Measurements from ENCODE around the gene IL7R. TPM values are rescaled to one million over a fixed set of nuclear protein-coding genes. Genes with fewer than 3 reads are reported as not detected.

IL7R gene
- total and polyA plus RNA-seq, 7 donors = 0.21 to 1.9 (median 1.0) TPM

GRCh38 chr5:35898952-35899660, 42.4 kb downstream of the IL7R start:
- Histone ChIP-seq H3K27ac (no peak overlapping the region), H3K4me3 (no peak overlapping the region), H3K4me1 (no peaks in the 10 kb centered on the region), H3K9me3 (no peaks in the 10 kb centered on the region), H3K36me3 (ENCODE audit: insufficient read depth in 1 of 2, low read depth in 1 of 2) (no peaks in the 10 kb centered on the region), H3K27me3 (ENCODE audit: insufficient read depth in 3 of 3, low read length in 2 of 3) (no peaks in the 10 kb centered on the region)
- intact Hi-C loops (cut with DNase I) = no loop called here
- ATAC-seq = no peak
- TF ChIP-seq CTCF (IDR thresholded peaks at IDR 0.05) = no peak
- 74 to 86% (median 78%) methylated on average over 7 of the region's 7 CpGs for WGBS, 3 donors
- no peak for DNase-seq

DNA sequence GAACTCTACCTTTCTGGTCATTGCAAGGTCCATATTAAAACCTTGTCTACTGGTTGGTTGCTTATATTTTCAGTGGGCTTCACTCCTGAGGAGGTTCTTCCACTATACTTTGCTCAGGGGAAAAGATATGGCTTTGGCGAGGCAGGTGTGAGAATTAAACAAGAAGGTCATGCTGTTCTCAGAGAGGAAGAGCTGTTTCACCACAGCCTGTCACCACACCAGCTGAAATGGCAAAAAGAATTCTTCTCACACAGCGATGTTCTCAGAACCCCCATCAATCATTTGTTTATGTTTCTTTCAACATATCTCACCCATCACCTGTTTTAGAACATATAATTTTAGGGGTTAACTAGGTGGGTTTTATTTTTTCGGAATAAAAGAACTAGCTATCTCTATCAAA, 43.1 kb downstream of the IL7R start:
- intact Hi-C loops (cut with DNase I) = no loop called here
- Histone ChIP-seq H3K4me1 (no peaks in the 10 kb centered on the region), H3K27me3 (ENCODE audit: insufficient read depth in 3 of 3, low read length in 2 of 3) (no peaks in the 10 kb centered on the region), H3K4me3 (no peak overlapping the region), H3K9me3 (no peaks in the 10 kb centered on the region), H3K36me3 (ENCODE audit: insufficient read depth in 1 of 2, low read depth in 1 of 2) (no peaks in the 10 kb centered on the region), H3K27ac (no peak overlapping the region)
- no peak for DNase-seq
- no peak for ATAC-seq
- no peak for TF ChIP-seq CTCF (IDR thresholded peaks at IDR 0.05)
- 47 to 54% (median 53%) methylated on average over 3 of the region's 3 CpGs for WGBS, 3 donors

- H3K4me1 ChIP-seq = no peaks in the 10 kb centered on the region
These were observed 44.4 kb downstream of the IL7R start for GRCh38 chr5:35900972-35901695.

DNA sequence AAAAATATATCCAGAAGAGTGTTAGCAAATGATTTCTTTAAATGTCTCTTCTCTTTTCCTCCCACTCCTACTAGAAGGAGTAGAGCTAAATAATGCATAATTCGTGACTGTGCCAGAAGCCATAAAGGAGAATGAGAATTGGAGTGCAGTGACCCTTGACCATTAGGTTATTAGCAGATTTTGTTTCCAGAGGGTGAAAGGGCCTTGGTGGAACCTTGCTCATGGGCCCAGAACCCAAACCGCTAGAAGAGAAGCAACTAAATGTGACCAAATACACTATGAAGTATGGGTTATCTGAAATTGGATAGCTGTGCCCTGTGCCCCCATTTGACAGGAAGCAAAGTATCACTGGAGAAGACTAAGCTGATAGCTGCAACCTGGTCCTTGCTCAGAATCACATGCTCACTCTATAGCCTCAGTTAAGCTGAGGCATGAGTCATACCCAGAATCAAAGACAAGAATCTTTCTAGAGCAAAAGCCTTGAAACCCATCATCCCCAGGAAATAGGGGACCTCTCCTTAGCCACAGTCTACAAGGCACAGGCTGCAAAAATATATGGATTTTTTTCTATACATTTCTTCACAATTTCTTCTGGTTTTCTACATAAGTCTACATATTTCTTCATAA, 45.5 kb downstream of the IL7R start:
- Histone ChIP-seq H3K27me3 (ENCODE audit: insufficient read depth in 3 of 3, low read length in 2 of 3) (no peaks in the 10 kb centered on the region), H3K4me3 (no peak overlapping the region), H3K36me3 (ENCODE audit: insufficient read depth in 1 of 2, low read depth in 1 of 2) (no peaks in the 10 kb centered on the region), H3K27ac (no peak overlapping the region), H3K9me3 (no peaks in the 10 kb centered on the region), H3K4me1 (no peaks in the 10 kb centered on the region)
- DNase-seq (no peak), ATAC-seq (no peak)
- no peak for TF ChIP-seq CTCF (IDR thresholded peaks at IDR 0.05)
- intact Hi-C loops (cut with DNase I) = no loop called here
- 67 to 83% (median 70%) methylated on average over 2 of the region's 2 CpGs for WGBS, 3 donors

More at GRCh38 chr5:35900972-35901695, 44.4 kb downstream of the IL7R start:
- no peak overlapping the region for H3K4me3 ChIP-seq
- DNase-seq = no peak
- no peaks in the 10 kb centered on the region for H3K9me3 ChIP-seq
- 35 to 41% (median 37%) methylated on average over 3 of the region's 3 CpGs for WGBS, 3 donors
- no peak for ATAC-seq
- no peak for TF ChIP-seq CTCF (IDR thresholded peaks at IDR 0.05)
- intact Hi-C loops (cut with DNase I) = no loop called here
- H3K27me3 ChIP-seq (ENCODE audit: insufficient read depth in 3 of 3, low read length in 2 of 3) = no peaks in the 10 kb centered on the region
- H3K27ac ChIP-seq = no peak overlapping the region
- H3K36me3 ChIP-seq (ENCODE audit: insufficient read depth in 1 of 2, low read depth in 1 of 2) = no peaks in the 10 kb centered on the region
